ENCODE results near the gene DNASE1.

- TF ChIP-seq NFIC (IDR thresholded peaks at IDR 0.05) = no peak
- TF ChIP-seq REST (IDR thresholded peaks at IDR 0.05; ENCODE audit: low read depth) = no peak
- TF ChIP-seq, protein P1, sequence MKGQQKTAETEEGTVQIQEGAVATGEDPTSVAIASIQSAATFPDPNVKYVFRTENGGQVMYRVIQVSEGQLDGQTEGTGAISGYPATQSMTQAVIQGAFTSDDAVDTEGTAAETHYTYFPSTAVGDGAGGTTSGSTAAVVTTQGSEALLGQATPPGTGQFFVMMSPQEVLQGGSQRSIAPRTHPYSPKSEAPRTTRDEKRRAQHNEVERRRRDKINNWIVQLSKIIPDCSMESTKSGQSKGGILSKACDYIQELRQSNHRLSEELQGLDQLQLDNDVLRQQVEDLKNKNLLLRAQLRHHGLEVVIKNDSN (IDR thresholded peaks at IDR 0.05) = no peak
- TF ChIP-seq FOXM1 (IDR thresholded peaks at IDR 0.05; ENCODE audit: borderline replicate concordance, low read depth) = no peak
- no peak for TF ChIP-seq YY1 (IDR thresholded peaks at IDR 0.05; ENCODE audit: low read depth)
- no peak for TF ChIP-seq CREB1 (IDR thresholded peaks at IDR 0.05; ENCODE audit: low read depth)
- TF ChIP-seq, protein P2, sequence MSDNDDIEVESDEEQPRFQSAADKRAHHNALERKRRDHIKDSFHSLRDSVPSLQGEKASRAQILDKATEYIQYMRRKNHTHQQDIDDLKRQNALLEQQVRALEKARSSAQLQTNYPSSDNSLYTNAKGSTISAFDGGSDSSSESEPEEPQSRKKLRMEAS (IDR thresholded peaks at IDR 0.05) = no peak
Measured at GRCh38 chr16:3661922-3662321, 7.4 kb downstream of the DNASE1 start.
